ENCODE results near the gene ADM. TPM values are rescaled to one million over a fixed set of nuclear protein-coding genes. Genes with fewer than 3 reads are reported as not detected.

ADM gene
- total RNA-seq, 1 experiment from 2014 or later: 87.2 TPM

GRCh38 chr11:10309163-10310093, 4.6 kb downstream of the ADM start:
- peaks cover 42 to 54% of the 10 kb centered on the region in 2 experiments for H3K4me1 ChIP-seq (ENCODE audit: control insufficient read depth in 1 of 2, insufficient read depth in 2 of 2, low read length in 2 of 2)
- peak; percentile 25 for ATAC-seq
- TF ChIP-seq TCF7L2 (IDR thresholded peaks at IDR 0.05; ENCODE audit: borderline replicate concordance, extremely low read depth, insufficient read depth, insufficient read length): peak; percentile 72
- no peak for TF ChIP-seq CBX3 (IDR thresholded peaks at IDR 0.05; ENCODE audit: low read depth)
- no peak for TF ChIP-seq REST (IDR thresholded peaks at IDR 0.05; ENCODE audit: low read depth)
- TF ChIP-seq SP1 (IDR thresholded peaks at IDR 0.05; ENCODE audit: low read depth): no peak
- TF ChIP-seq FOSL1 (IDR thresholded peaks at IDR 0.05; ENCODE audit: low read depth): no peak
- H3K36me3 ChIP-seq (ENCODE audit: control insufficient read depth in 1 of 2, insufficient read depth in 2 of 2, low read length in 2 of 2): peaks cover 0 to 15% of the 10 kb centered on the region in 2 experiments; a peak in 2 of 4 replicates
- no peaks in the 10 kb centered on the region for H3K27me3 ChIP-seq (ENCODE audit: insufficient read depth, low read length)
- BruUV-seq (replicated peaks): no TSS peak
- POLR2A ChIA-PET: interaction anchor here (0.6 to 3.7 kb wide), 5 partner anchors 14 to 550 kb away, joined by 3 to 18 read pairs (median 4); no protein-coding TSS in a partner anchor
- H3K4me3 ChIP-seq (replicated peaks in 1 of 2; ENCODE audit: low read depth in 1 of 2, low read length in 2 of 2): peak overlapping the region in 1 of 2 experiments; percentile 9; a peak in 1 of 4 replicates
- H2AFZ ChIP-seq (ENCODE audit: low read depth, low read length, poor library complexity, severe bottlenecking): no peak overlapping the region
- DNase-seq (ENCODE audit: low read depth, low spot score): peak; percentile 83
- CTCF ChIA-PET: interaction anchor here (0.8 to 3.7 kb wide), 4 partner anchors 57 to 774 kb away, joined by 3 to 25 read pairs (median 12); no protein-coding TSS in a partner anchor
- H3K9ac ChIP-seq (ENCODE audit: low read length): peak overlapping the region; percentile 94
- RAD21 ChIA-PET (ENCODE audit: low non-redundant PET in 1 of 2, low total read pairs in 2 of 2, uncharacterized antibody in 2 of 2, unreplicated experiment in 2 of 2): interaction anchor here (1.0 to 2.5 kb wide), 4 partner anchors 57 to 426 kb away, joined by 3 to 8 read pairs (median 4); no protein-coding TSS in a partner anchor
- H3K9me2 ChIP-seq (ENCODE audit: insufficient read depth): no peaks in the 10 kb centered on the region
- intact Hi-C loops (cut with micrococcal nuclease): loop anchor here (2.0 to 5.0 kb wide), 5 partner anchors 57 to 697 kb away; no protein-coding TSS in a partner anchor
- H3K27ac ChIP-seq (ENCODE audit: low read depth, low read length): peak overlapping the region; percentile 97
- H3K9me3 ChIP-seq (ENCODE audit: control insufficient read depth in 1 of 2, insufficient read depth in 1 of 2, low read depth in 1 of 2, low read length in 2 of 2): no peaks in the 10 kb centered on the region
- peaks cover 22% of the 10 kb centered on the region for H3K79me2 ChIP-seq (ENCODE audit: insufficient read depth, low read length)
- H3K4me2 ChIP-seq (ENCODE audit: low read length): peak overlapping the region; percentile 98
- H4K20me1 ChIP-seq (ENCODE audit: insufficient read depth): no peaks in the 10 kb centered on the region
